GM12801 (cell line): Measurements from ENCODE around the gene KRT8.

Experiments
- CTCF ChIP-seq: IDR thresholded peaks from one replicate; pipeline ENCODE4 v1.5.1; 2011; ENCODE audit warnings: control low read depth; ENCODE audit not compliant: insufficient read length; ENCODE audit errors: extremely low read depth

KRT8 gene

DNA sequence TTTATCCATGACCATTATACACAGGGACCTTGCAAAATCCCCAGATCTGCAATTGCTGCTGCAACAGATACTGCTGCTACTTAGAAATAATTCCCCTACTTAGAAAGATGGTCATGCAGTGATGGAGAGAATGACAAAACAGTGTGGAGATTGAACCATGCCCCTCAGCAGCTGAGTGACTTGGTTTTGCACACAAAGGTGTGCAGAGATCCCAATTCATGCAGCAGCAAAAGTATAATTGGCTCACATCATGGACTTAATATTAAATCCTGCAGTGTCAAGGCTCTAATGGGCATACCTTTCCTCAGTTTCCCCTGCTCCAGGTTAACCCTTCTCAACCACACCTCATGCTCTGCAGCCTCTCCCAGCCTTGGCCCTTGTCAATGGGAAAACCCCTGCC, 53.1 kb downstream of the KRT8 start:
- TF ChIP-seq CTCF: no peak

DNA sequence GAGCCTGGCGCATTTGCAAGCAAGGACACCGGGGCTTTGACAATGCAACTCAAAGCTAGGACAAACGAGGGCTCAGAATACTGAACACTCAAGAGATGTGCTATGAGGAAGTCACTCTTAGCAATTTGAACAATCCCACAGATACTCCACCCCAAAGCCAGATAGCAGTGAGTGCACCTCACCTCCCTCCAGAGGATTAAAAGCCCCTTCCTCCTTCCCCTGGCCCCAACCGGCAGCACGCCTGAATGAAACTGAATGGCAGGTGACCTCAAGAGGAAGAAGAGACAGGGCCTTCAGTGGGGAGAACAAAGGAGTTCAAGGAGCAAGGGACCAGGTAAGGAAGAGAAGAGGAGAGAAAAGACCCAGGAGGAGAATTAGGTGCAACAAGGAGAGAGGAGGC, 54.2 kb downstream of the KRT8 start:
- no peak for TF ChIP-seq CTCF

GRCh38 chr12:52849511-52849910, 55.4 kb downstream of the KRT8 start:
- no peak for TF ChIP-seq CTCF

GRCh38 chr12:52848661-52849255, 56.1 kb downstream of the KRT8 start, which contains the start of gene KRT78:
TSS of gene KRT78 (minus strand) at chr12:52848994. CDS start at chr12:52848930, 64 bp downstream.
- TF ChIP-seq CTCF: no peak

GRCh38 chr12:52847335-52848102, 57.4 kb downstream of the KRT8 start:
- TF ChIP-seq CTCF: no peak
